PC-9 (cell line): ENCODE data around the gene ANKRD13A. TPM values are rescaled to one million over a fixed set of nuclear protein-coding genes. Genes with fewer than 3 reads are reported as not detected.

Experiments
- BruUV-seq: library from RNA; stranded (reverse); fragments of 400-500 nt; replicated peaks from 2 replicates; lab custom pipeline; 2021; lab: Mats Ljungman, UMichigan
- CTCF ChIA-PET: fragments of 300-600 bp; sonication (Branson Sonifier 250); formaldehyde crosslinking; loops from one replicate; lab custom pipeline; 2022; ENCODE audit warnings: antibody characterized with exemption; lab: Charles Lee
- POLR2A ChIA-PET: fragments of 300-600 bp; sonication (Branson Sonifier 250); formaldehyde crosslinking; loops from one replicate; lab custom pipeline; 2022; ENCODE audit warnings: antibody characterized with exemption; ENCODE audit not compliant: unreplicated experiment; lab: Charles Lee
- DNase-seq, 2 experiments: peaks; one replicate each; pipeline versions ENCODE4 v3.0.0 to v3.0.0-alpha.2; 2015 to 2022; ENCODE audit warnings: mixed read lengths in 1 of 2
- H2AFZ ChIP-seq: fragments of 200-600 bp; sonication (generic); 2 replicates; pipeline ENCODE4 v1.8.1; 2017; ENCODE audit warnings: antibody characterized with exemption
- H3F3A ChIP-seq: fragments of 200-600 bp; sonication (generic); 2 replicates; pipeline ENCODE4 v1.8.1; 2017; ENCODE audit warnings: antibody characterized with exemption, mild to moderate bottlenecking, low read depth; ENCODE audit not compliant: insufficient read depth
- H3K27ac ChIP-seq: fragments of 200-600 bp; sonication (generic); 2 replicates; pipeline ENCODE4 v1.6.1; 2016; ENCODE audit warnings: mixed run types
- H3K27me3 ChIP-seq: fragments of 200-600 bp; sonication (generic); 2 replicates; pipeline ENCODE4 v1.6.1; 2016; ENCODE audit warnings: low read depth, mixed run types; ENCODE audit not compliant: insufficient read depth
- H3K36me3 ChIP-seq: fragments of 200-600 bp; sonication (generic); 2 replicates; pipeline ENCODE4 v1.6.1; 2016; ENCODE audit warnings: low read depth, mixed run types
- H3K4me1 ChIP-seq: fragments of 200-600 bp; sonication (generic); replicated peaks from 2 replicates; pipeline ENCODE4 v1.6.1; 2016; ENCODE audit warnings: mixed run types; ENCODE audit not compliant: insufficient read depth
- H3K4me2 ChIP-seq: fragments of 200-600 bp; sonication (generic); 2 replicates; pipeline ENCODE4 v1.6.1; 2017; ENCODE audit warnings: mixed run types
- H3K4me3 ChIP-seq: fragments of 200-600 bp; sonication (generic); 2 replicates; pipeline ENCODE4 v1.6.1; 2016; ENCODE audit warnings: mixed run types
- H3K79me2 ChIP-seq: fragments of 200-600 bp; sonication (generic); 2 replicates; pipeline ENCODE4 v1.6.1; 2017; ENCODE audit warnings: low read depth, mixed run types
- H3K9me2 ChIP-seq: fragments of 200-600 bp; sonication (generic); 2 replicates; pipeline ENCODE4 v1.8.1; 2017; ENCODE audit warnings: mild to moderate bottlenecking; ENCODE audit not compliant: insufficient read depth
- H3K9me3 ChIP-seq: fragments of 200-600 bp; sonication (generic); 2 replicates; pipeline ENCODE4 v1.8.1; 2016; ENCODE audit warnings: low read depth; ENCODE audit not compliant: insufficient read depth
- H4K20me1 ChIP-seq: fragments of 200-600 bp; sonication (generic); 2 replicates; pipeline ENCODE4 v1.8.1; 2017; ENCODE audit not compliant: insufficient read depth
- EZH2 ChIP-seq: fragments of 200-600 bp; sonication (generic); IDR thresholded peaks from 2 replicates; pipeline ENCODE4 v1.8.0; 2017; ENCODE audit warnings: antibody characterized with exemption, low read depth
- intact Hi-C: fragments of 100-400 bp; cut with micrococcal nuclease; formaldehyde crosslinking; loops from one replicate; pipeline ENCODE4 v1.10.0; 2022; ENCODE audit not compliant: unreplicated experiment
- total RNA-seq: library from RNA; stranded (reverse); gene quantifications from 2 replicates; pipeline ENCODE4 v1.2.3, GENCODE V29; 2021
- TF ChIP-seq, protein P1 (sequence below): fragments of 200-600 bp; sonication (generic); conservative IDR thresholded peaks from 2 replicates; pipeline ENCODE4 v1.6.1; 2017; ENCODE audit warnings: mixed run types, antibody characterized with exemption, mild to moderate bottlenecking, moderate library complexity

ANKRD13A gene
- total RNA-seq, 1 experiment from 2014 or later = 66.9 TPM

- H2AFZ ChIP-seq = no peak overlapping the region
- H3K4me1 ChIP-seq = no peaks in the 10 kb centered on the region
- intact Hi-C loops = no loop called here
- no peak overlapping the region for H3K4me2 ChIP-seq
- TF ChIP-seq, protein P1, sequence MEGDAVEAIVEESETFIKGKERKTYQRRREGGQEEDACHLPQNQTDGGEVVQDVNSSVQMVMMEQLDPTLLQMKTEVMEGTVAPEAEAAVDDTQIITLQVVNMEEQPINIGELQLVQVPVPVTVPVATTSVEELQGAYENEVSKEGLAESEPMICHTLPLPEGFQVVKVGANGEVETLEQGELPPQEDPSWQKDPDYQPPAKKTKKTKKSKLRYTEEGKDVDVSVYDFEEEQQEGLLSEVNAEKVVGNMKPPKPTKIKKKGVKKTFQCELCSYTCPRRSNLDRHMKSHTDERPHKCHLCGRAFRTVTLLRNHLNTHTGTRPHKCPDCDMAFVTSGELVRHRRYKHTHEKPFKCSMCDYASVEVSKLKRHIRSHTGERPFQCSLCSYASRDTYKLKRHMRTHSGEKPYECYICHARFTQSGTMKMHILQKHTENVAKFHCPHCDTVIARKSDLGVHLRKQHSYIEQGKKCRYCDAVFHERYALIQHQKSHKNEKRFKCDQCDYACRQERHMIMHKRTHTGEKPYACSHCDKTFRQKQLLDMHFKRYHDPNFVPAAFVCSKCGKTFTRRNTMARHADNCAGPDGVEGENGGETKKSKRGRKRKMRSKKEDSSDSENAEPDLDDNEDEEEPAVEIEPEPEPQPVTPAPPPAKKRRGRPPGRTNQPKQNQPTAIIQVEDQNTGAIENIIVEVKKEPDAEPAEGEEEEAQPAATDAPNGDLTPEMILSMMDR = no peak
- no peak for TF ChIP-seq EZH2
- H3K79me2 ChIP-seq = no peaks in the 10 kb centered on the region
- no peaks in the 10 kb centered on the region for H4K20me1 ChIP-seq
- H3K36me3 ChIP-seq = no peaks in the 10 kb centered on the region
- H3K9me3 ChIP-seq = no peaks in the 10 kb centered on the region
- no peaks in the 10 kb centered on the region for H3K9me2 ChIP-seq
- ChIA-PET CTCF (no interaction called here), POLR2A (no interaction called here)
- DNase-seq = no peak
- H3K27ac ChIP-seq = no peak overlapping the region
- H3F3A ChIP-seq = no peaks in the 10 kb centered on the region
- peaks cover 9% of the 10 kb centered on the region; the same call in 1 of the 2 replicates for H3K27me3 ChIP-seq
- H3K4me3 ChIP-seq = no peak overlapping the region
- no TSS peak for BruUV-seq
Observed at GRCh38 chr12:110077800-110078199, 78.6 kb downstream of the ANKRD13A start.

GRCh38 chr12:110079477-110080400, 80.5 kb downstream of the ANKRD13A start:
- H3K9me3 ChIP-seq = no peaks in the 10 kb centered on the region
- no peaks in the 10 kb centered on the region for H4K20me1 ChIP-seq
- peak overlapping the region; percentile 43 for H3K4me2 ChIP-seq
- no peak for TF ChIP-seq EZH2
- TF ChIP-seq, protein P1 = no peak
- no peaks in the 10 kb centered on the region for H3K9me2 ChIP-seq
- BruUV-seq = no TSS peak
- H3K27me3 ChIP-seq = peaks cover 9% of the 10 kb centered on the region; the same call in 1 of the 2 replicates
- H3F3A ChIP-seq = no peaks in the 10 kb centered on the region
- H3K4me1 ChIP-seq = no peaks in the 10 kb centered on the region
- no peak for DNase-seq
- ChIA-PET POLR2A (interaction anchor here (0.6 to 0.7 kb wide), 3 partner anchors 11 to 984 kb away, joined by 3 to 11 read pairs (median 4); no protein-coding TSS in a partner anchor), CTCF (interaction anchor here (0.7 kb wide), 1 partner anchor 1371 kb away, joined by 9 read pairs; no protein-coding TSS in a partner anchor)
- H3K27ac ChIP-seq = no peak overlapping the region
- no peak overlapping the region for H3K4me3 ChIP-seq
- peak overlapping the region; percentile 75 for H2AFZ ChIP-seq
- intact Hi-C loops = no loop called here
- no peaks in the 10 kb centered on the region for H3K36me3 ChIP-seq
- no peaks in the 10 kb centered on the region for H3K79me2 ChIP-seq

DNA sequence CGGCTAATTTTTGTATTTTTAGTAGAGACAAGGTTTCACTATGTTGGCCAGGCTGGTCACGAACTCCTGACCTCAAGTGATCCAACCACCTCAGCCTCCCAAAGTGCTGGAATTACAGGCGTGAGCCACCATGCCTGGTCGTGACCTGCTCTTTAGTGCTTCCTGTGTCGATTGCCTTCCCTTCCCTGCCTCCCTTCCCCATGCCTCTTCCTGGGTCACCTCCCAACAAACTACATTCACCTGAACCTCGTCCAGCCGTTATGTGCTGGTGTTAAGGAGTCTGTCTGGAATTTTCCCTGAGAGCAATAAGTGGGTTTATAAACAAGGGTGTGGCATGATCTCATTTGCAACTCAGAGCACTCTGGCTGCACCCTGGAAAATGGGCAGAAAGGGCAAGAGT, 81.2 kb downstream of the ANKRD13A start:
- Histone ChIP-seq H4K20me1 (no peaks in the 10 kb centered on the region), H3K9me2 (no peaks in the 10 kb centered on the region), H3K27me3 (peaks cover 9% of the 10 kb centered on the region; the same call in 1 of the 2 replicates), H3K4me1 (no peaks in the 10 kb centered on the region), H3K9me3 (no peaks in the 10 kb centered on the region), H3K4me3 (no peak overlapping the region), H3K79me2 (no peaks in the 10 kb centered on the region), H2AFZ (peak overlapping the region; percentile 75; the same call in 1 of the 2 replicates), H3K4me2 (no peak overlapping the region), H3F3A (no peaks in the 10 kb centered on the region), H3K36me3 (no peaks in the 10 kb centered on the region), H3K27ac (no peak overlapping the region)
- TF ChIP-seq, protein P1 = no peak
- no peak for TF ChIP-seq EZH2
- no peak for DNase-seq
- intact Hi-C loops = no loop called here
- ChIA-PET POLR2A (no interaction called here), CTCF (interaction anchor here (0.7 kb wide), 1 partner anchor 1371 kb away, joined by 9 read pairs; no protein-coding TSS in a partner anchor)
- no TSS peak for BruUV-seq
